Mesothelial cell of epicardium (in vitro differentiated cells): ENCODE results near the gene CTBP1. TPM values are rescaled to one million over a fixed set of nuclear protein-coding genes. Genes with fewer than 3 reads are reported as not detected.

Source experiments
- DNase-seq, 2 experiments: peaks; one replicate each; pipeline ENCODE4 v3.0.0; 2021; ENCODE audit warnings: low spot score in 2 of 2; ENCODE audit not compliant: unreplicated experiment in 2 of 2
- H3K27ac Mint-ChIP-seq: 2 replicates; pipeline ENCODE4 v1.8.0; 2021; ENCODE audit warnings: mixed read lengths
- H3K27me3 Mint-ChIP-seq: 2 replicates; pipeline ENCODE4 v1.8.0; 2021; ENCODE audit warnings: low read depth, mixed read lengths
- H3K36me3 Mint-ChIP-seq: 2 replicates; pipeline ENCODE4 v1.8.0; 2021; ENCODE audit warnings: mixed read lengths
- H3K4me1 Mint-ChIP-seq: 2 replicates; pipeline ENCODE4 v1.8.0; 2021; ENCODE audit warnings: mixed read lengths
- H3K4me3 Mint-ChIP-seq: 2 replicates; pipeline ENCODE4 v1.8.0; 2021; ENCODE audit warnings: mild to moderate bottlenecking, moderate library complexity, mixed read lengths
- H3K9me3 Mint-ChIP-seq: 2 replicates; pipeline ENCODE4 v1.8.0; 2021; ENCODE audit warnings: mixed read lengths
- total RNA-seq: library from RNA; stranded (reverse); gene quantifications from 3 replicates; pipeline ENCODE4 v1.2.1, GENCODE V29; 2021
- TF ChIP-seq, protein P1 (sequence below): fragments of 200-600 bp; sonication (generic); IDR thresholded peaks from one replicate; pipeline ENCODE4 v1.5.0; 2021; ENCODE audit warnings: antibody characterized with exemption; ENCODE audit not compliant: unreplicated experiment

Gene CTBP1
- total RNA-seq, 1 donor from 2014 or later, result 194 TPM

DNA sequence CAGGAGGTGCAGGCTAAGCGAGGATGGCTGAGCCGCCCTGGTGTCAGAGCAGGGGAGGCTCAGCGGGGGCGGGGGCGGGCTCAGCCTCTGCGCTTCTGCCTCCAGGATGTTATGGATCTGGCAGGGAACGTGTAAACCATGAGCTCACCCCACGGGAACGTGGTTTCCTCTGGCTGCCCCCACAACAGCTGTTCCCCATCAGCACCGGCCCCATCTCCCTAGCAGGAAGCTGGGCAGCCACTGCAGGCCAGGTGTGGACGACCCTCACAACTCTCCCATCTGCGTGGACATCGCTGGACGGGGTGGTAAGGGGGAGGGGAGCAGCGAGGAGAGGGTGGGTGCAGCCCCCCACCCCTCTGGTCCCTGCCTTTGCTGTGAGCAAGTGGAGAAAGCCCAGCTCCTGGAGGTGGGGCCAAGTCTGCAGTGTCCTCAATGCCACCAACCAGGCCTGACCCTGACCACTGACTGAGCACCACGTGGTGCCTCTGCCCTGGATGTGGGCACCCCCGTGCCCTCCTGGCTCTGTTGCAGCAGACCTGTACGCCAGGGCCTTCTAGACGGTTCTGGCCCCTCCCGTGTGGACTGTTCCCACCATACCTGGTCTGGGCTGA is 48.4 kb downstream of the CTBP1 start:
- DNase-seq, result peak in 1 of 2 experiments; percentile 53
- H3K4me1 Mint-ChIP-seq, result peaks cover 10% of the 10 kb centered on the region
- TF ChIP-seq, protein P1, sequence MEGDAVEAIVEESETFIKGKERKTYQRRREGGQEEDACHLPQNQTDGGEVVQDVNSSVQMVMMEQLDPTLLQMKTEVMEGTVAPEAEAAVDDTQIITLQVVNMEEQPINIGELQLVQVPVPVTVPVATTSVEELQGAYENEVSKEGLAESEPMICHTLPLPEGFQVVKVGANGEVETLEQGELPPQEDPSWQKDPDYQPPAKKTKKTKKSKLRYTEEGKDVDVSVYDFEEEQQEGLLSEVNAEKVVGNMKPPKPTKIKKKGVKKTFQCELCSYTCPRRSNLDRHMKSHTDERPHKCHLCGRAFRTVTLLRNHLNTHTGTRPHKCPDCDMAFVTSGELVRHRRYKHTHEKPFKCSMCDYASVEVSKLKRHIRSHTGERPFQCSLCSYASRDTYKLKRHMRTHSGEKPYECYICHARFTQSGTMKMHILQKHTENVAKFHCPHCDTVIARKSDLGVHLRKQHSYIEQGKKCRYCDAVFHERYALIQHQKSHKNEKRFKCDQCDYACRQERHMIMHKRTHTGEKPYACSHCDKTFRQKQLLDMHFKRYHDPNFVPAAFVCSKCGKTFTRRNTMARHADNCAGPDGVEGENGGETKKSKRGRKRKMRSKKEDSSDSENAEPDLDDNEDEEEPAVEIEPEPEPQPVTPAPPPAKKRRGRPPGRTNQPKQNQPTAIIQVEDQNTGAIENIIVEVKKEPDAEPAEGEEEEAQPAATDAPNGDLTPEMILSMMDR, result no peak
- peaks cover 6% of the 10 kb centered on the region for H3K27me3 Mint-ChIP-seq
- no peaks in the 10 kb centered on the region for H3K9me3 Mint-ChIP-seq
- H3K27ac Mint-ChIP-seq, result no peak overlapping the region
- H3K4me3 Mint-ChIP-seq, result no peak overlapping the region
- no peaks in the 10 kb centered on the region for H3K36me3 Mint-ChIP-seq

DNA sequence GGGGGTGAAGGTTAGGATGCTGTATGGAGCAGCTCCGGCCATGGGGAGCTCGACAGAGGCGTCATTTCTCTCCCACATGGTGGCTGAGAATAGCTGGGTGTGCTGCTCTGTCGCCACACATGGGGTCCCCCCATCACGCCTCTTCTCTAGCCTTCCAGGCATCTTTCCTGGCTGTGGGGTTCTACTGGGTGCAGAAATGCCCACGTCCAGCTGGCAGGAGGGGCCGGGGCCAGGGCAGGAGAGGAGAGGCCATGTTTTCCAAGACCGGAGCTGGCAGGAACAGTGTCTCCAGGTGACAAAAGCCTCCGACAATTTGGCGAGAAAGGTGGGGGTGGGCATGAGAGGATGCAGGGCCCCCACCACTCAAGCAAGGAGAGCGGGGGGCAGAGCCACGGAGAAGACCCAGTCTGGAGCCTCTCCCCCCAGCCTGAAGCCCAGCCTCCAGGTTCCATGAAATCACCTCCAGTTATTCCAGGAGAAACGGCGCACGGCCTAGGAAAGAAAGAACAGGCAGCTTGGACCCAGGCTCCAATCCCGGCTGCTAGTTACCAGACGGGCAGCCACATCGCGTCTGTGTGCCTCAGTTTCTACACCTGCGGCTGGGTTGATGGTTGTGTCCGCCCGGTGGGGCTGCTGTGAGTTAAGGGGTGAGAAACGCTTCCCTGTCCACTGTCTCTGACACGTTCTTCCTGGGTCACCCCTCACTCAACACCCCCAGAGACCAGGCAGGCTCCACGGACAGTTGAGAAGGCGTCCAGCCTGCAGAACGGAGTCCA is 49.2 kb downstream of the CTBP1 start:
- peak in 1 of 2 experiments; percentile 37 for DNase-seq
- Mint-ChIP-seq H3K9me3 (no peaks in the 10 kb centered on the region), H3K27ac (no peak overlapping the region), H3K4me3 (no peak overlapping the region), H3K36me3 (no peaks in the 10 kb centered on the region), H3K4me1 (peaks cover 10% of the 10 kb centered on the region), H3K27me3 (peaks cover 6% of the 10 kb centered on the region)
- TF ChIP-seq, protein P1, result no peak

DNA sequence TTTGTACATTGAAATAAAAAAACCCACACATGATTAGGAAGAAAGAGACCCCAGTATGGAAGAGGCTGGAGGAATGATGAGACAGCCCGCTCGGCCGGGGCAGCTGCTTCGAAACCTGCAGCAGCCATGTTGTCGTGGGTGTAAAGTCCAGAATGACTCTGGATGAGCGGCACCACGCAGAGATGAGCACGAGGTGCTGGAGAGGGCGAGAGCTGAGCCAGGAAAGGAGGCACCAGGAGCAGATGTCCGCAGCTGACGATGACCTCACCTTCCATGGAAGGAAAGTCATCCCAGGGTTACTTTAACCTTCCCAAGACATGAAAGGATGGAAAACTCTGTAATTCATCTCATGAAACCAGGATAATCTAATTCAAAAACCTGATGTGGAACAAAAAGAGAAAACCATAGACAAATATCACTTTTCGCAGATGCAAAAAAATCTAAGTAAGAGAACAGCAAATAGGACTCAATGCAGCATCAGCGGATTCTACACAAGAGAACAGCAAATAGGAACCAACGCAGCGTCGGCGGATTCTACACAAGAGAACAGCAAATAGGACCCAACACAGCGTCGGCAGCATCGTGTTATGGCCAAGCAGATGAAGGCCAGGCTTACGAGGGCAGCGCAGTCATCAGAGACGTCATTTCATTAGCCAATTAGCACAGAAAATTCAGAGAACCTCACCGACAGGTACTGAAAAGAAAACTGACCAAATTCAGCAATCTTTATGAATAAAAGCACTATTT is 50.7 kb downstream of the CTBP1 start:
- Mint-ChIP-seq H3K27me3 (peaks cover 6% of the 10 kb centered on the region), H3K4me1 (peaks cover 8% of the 10 kb centered on the region), H3K9me3 (no peaks in the 10 kb centered on the region), H3K27ac (no peak overlapping the region), H3K36me3 (no peaks in the 10 kb centered on the region), H3K4me3 (no peak overlapping the region)
- no peak for DNase-seq
- TF ChIP-seq, protein P1, result no peak

DNA sequence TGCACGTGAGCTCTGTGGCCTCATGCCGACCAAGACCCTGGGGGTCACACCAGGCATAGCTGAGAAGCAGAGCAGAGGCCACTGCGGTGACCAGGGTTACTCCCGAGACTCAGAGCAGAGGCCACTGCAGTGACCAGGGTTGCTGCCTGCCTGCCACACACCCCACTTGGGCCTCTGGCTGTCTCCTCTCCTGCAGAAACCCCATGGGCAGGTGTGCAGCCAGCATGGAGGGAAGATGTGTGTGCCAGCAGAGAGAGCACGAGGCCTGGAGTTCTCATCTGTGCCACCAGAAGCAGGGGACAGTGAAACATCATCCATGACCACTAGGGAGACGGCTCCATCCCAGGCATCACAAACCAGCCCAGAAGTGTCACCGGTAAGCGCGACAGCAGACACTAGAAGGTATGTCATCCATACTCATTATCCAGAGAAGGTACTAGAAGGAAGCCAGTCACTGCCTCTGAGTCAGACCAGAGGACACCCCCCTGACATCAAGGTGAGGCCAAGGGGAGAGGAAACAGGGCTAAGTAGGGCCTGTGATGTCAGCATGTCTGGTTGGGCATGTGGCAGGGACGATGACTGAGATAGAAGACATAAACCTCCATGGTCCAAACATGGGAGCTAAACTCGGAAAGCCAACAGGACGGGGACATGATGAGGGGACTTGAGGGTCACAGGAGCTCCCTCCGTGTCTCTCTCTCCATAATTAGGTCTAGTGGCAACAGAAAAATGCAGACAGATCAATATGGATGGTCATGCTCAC is 52.3 kb downstream of the CTBP1 start:
- H3K36me3 Mint-ChIP-seq, result no peaks in the 10 kb centered on the region

More for the DNA sequence above, 52.3 kb downstream of the CTBP1 start:
- Mint-ChIP-seq H3K27me3 (peaks cover 6% of the 10 kb centered on the region), H3K4me1 (peaks cover 2% of the 10 kb centered on the region), H3K9me3 (no peaks in the 10 kb centered on the region), H3K27ac (no peak overlapping the region), H3K4me3 (no peak overlapping the region)
- peak in 1 of 2 experiments; percentile 32 for DNase-seq
- TF ChIP-seq, protein P1, result no peak
